ENCODE results near the gene SPDYE3. TPM values are rescaled to one million over a fixed set of nuclear protein-coding genes. Genes with fewer than 3 reads are reported as not detected.

Gene SPDYE3
- total RNA-seq, 4 donors from 2014 or later, result not detected

DNA sequence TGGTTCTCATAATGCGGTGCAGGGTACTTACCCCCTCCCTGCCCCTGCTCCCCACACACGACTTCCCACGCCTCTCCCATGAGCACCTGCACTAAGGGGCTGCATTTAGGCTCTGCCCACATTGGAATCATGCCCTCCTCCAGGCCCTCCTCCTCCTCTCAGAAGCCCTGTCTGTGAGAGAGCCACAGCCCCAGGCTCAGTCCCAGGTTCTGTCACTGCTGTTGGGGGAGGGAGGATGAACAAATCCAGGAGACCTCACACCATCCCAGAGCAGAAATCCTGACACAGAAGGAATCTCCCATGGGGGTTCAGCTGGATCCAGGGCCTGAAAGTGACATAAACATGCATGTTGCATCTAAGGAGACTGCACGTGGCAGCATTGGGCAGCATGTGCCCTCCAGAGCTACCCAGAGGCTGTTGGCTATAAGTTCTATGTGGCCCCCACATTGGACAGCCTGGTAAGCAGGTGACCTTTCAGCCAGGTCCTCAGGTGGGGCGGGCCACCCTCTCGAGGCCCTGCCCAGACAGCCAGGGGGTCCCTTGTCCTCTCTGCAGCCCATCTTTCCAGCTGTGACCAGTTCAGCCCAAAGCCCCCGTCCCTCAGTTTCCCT, 64.2 kb downstream of the SPDYE3 start:
- DNase-seq (ENCODE audit: low spot score in 2 of 2), result no peak
- no peak overlapping the region for H3K4me3 ChIP-seq (ENCODE audit: low read depth, poor library complexity, severe bottlenecking)
- intact Hi-C loops (cut with DNase I; ENCODE audit: low total_unique reads), result no loop called here
- 56 to 64% methylated on average over 6 to 7 of the region's 7 CpGs for WGBS, 2 donors
- TF ChIP-seq, protein P1, sequence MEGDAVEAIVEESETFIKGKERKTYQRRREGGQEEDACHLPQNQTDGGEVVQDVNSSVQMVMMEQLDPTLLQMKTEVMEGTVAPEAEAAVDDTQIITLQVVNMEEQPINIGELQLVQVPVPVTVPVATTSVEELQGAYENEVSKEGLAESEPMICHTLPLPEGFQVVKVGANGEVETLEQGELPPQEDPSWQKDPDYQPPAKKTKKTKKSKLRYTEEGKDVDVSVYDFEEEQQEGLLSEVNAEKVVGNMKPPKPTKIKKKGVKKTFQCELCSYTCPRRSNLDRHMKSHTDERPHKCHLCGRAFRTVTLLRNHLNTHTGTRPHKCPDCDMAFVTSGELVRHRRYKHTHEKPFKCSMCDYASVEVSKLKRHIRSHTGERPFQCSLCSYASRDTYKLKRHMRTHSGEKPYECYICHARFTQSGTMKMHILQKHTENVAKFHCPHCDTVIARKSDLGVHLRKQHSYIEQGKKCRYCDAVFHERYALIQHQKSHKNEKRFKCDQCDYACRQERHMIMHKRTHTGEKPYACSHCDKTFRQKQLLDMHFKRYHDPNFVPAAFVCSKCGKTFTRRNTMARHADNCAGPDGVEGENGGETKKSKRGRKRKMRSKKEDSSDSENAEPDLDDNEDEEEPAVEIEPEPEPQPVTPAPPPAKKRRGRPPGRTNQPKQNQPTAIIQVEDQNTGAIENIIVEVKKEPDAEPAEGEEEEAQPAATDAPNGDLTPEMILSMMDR (IDR thresholded peaks at IDR 0.05), result no peak
- TF ChIP-seq POLR2A (IDR thresholded peaks at IDR 0.05), result no peak

Other genes with a start within 250 kb of the SPDYE3 start
- 10 to 100 TPM; 16.4 to 25.9 (median 20.8) TPM for gene ZNF3, start 226.0 kb upstream of the SPDYE3 start, total RNA-seq
- 10 to 100 TPM; 22.3 to 42.7 (median 30.0) TPM for gene COPS6, start 218.7 kb upstream of the SPDYE3 start, total RNA-seq
- 10 to 100 TPM; 41.5 to 52.2 (median 50.4) TPM for gene MCM7, start 206.3 kb upstream of the SPDYE3 start, total RNA-seq
- gene AP4M1, start 206.1 kb upstream of the SPDYE3 start, total RNA-seq, result 10 to 100 TPM; 18.6 to 24.6 (median 21.0) TPM
- gene TAF6, start 188.3 kb upstream of the SPDYE3 start, total RNA-seq, result 10 to 100 TPM; 37.1 to 74.3 (median 42.1) TPM
- gene CNPY4, start 188.1 kb upstream of the SPDYE3 start, total RNA-seq, result 1 to 10 TPM; 3.8 to 8.4 (median 6.5) TPM
- gene MBLAC1, start 180.7 kb upstream of the SPDYE3 start, total RNA-seq, result 1 to 10 TPM; 1.6 to 8.7 (median 6.0) TPM
- 100 to 1,000 TPM; 601 to 803 (median 717) TPM for gene LAMTOR4, start 158.8 kb upstream of the SPDYE3 start, total RNA-seq
- gene TRAPPC14, start 149.0 kb upstream of the SPDYE3 start, total RNA-seq, result 10 to 100 TPM; 20.8 to 46.5 (median 25.2) TPM
- gene GAL3ST4, start 139.1 kb upstream of the SPDYE3 start, total RNA-seq, result 10 to 100 TPM; 25.3 to 36.1 (median 27.2) TPM
- 10 to 100 TPM in 3 of 4 donors, 1 to 10 TPM in 1; 7.3 to 27.4 (median 11.8) TPM for gene GPC2, start 130.3 kb upstream of the SPDYE3 start, total RNA-seq
- 1 to 10 TPM in 2 of 4 donors, under 1 TPM in 2; 0.34 to 1.8 (median 1.0) TPM for gene STAG3, start 129.8 kb upstream of the SPDYE3 start, total RNA-seq
- gene PVRIG, start 87.8 kb upstream of the SPDYE3 start, total RNA-seq, result under 1 TPM in 2 of 4 donors, not detected in 2; 0.13 to 0.51 TPM
- 10 to 100 TPM; 33.3 to 86.8 (median 47.3) TPM for gene PILRB, start 50.4 kb downstream of the SPDYE3 start, total RNA-seq
- gene PILRA, start 65.8 kb downstream of the SPDYE3 start, total RNA-seq, result 1 to 10 TPM; 2.2 to 4.6 (median 3.4) TPM
- gene ZCWPW1, start 121.0 kb downstream of the SPDYE3 start, total RNA-seq, result 1 to 10 TPM; 2.2 to 6.3 (median 4.6) TPM
- gene MEPCE, start 122.1 kb downstream of the SPDYE3 start, total RNA-seq, result 10 to 100 TPM; 26.1 to 54.4 (median 37.4) TPM
- 10 to 100 TPM; 26.3 to 63.2 (median 46.6) TPM for gene PPP1R35, start 128.8 kb downstream of the SPDYE3 start, total RNA-seq
- gene SPACDR, start 156.6 kb downstream of the SPDYE3 start, total RNA-seq, result 1 to 10 TPM in 1 of 4 donors, under 1 TPM in 1, not detected in 2; 0.26 to 1.5 TPM
- 10 to 100 TPM; 57.3 to 97.7 (median 68.0) TPM for gene TSC22D4, start 171.5 kb downstream of the SPDYE3 start, total RNA-seq
- gene NYAP1, start 176.2 kb downstream of the SPDYE3 start, total RNA-seq, result 1 to 10 TPM in 3 of 4 donors, under 1 TPM in 1; 0.39 to 2.1 (median 1.5) TPM
- gene AGFG2, start 231.5 kb downstream of the SPDYE3 start, total RNA-seq, result 10 to 100 TPM; 47.1 to 62.7 (median 58.6) TPM

All from lower leg skin (tissue), 4 donors.